Vagina (tissue), 2 donors: Measurements from ENCODE around the gene MTERF4. TPM values are rescaled to one million over a fixed set of nuclear protein-coding genes. Genes with fewer than 3 reads are reported as not detected.

Source experiments
- DNase-seq, 2 donors: peaks; one replicate each; pipeline ENCODE4 v3.0.0-alpha.2; 2017; ENCODE audit errors: extremely low spot score in 2 of 2
- H3K27ac ChIP-seq: fragments of 200-600 bp; sonication (generic); one replicate; pipeline ENCODE4 v1.5.1; 2019
- H3K27me3 ChIP-seq: fragments of 200-600 bp; sonication (generic); one replicate; pipeline ENCODE4 v1.5.1; 2019
- H3K36me3 ChIP-seq, 2 donors: fragments of 200-600 bp; sonication (generic); one replicate each; pipeline ENCODE4 v1.5.1; 2017 to 2019
- H3K4me1 ChIP-seq: fragments of 200-600 bp; sonication (generic); one replicate; pipeline ENCODE4 v1.5.1; 2019
- H3K4me3 ChIP-seq, 2 donors: fragments of 200-600 bp; sonication (generic); 1 replicate in 1 of 2; 2 replicates in 1 of 2; pipeline ENCODE4 v1.5.1; 2016 to 2019
- H3K9me3 ChIP-seq: fragments of 200-600 bp; sonication (generic); one replicate; pipeline ENCODE4 v1.5.1; 2019
- CTCF ChIP-seq, 3 experiments: fragments of 450-650 bp in 2 of 3; fragments of 200-600 bp in 1 of 3; sonication (generic) in 1 of 3; IDR thresholded peaks; one replicate each; pipeline ENCODE4 v1.5.1; 2017 to 2019; ENCODE audit warnings: antibody characterized with exemption in 3 of 3, mild to moderate bottlenecking in 2 of 3, moderate library complexity in 2 of 3
- POLR2A ChIP-seq, 2 donors: fragments of 450-650 bp; IDR thresholded peaks; one replicate each; pipeline ENCODE4 v1.6.1; 2017; ENCODE audit warnings: antibody characterized with exemption in 2 of 2, mild to moderate bottlenecking in 2 of 2, moderate library complexity in 2 of 2
- POLR2AphosphoS5 ChIP-seq, 2 donors: sonication (generic); formaldehyde crosslinking; IDR thresholded peaks; one replicate each; pipeline ENCODE4 v1.9.0; 2017; ENCODE audit warnings: antibody characterized with exemption in 2 of 2, mild to moderate bottlenecking in 2 of 2, low read depth in 1 of 2; ENCODE audit not compliant: insufficient read depth in 1 of 2
- intact Hi-C: fragments of 100-400 bp; cut with DNase I; formaldehyde crosslinking; loops from one replicate; pipeline ENCODE4 v1.15.1; 2023
- total RNA-seq: library from RNA; depleted of rRNA; stranded (reverse); fragments of >200 nt; gene quantifications from one replicate; pipeline ENCODE4 v1.2.3, GENCODE V29; 2016

The MTERF4 gene
- total RNA-seq, 1 donor from 2014 or later: 30.2 TPM

GRCh38 chr2:241072151-241072550 lies 29.9 kb downstream of the MTERF4 start:
- no peak overlapping the region for H3K27ac ChIP-seq
- no peaks in the 10 kb centered on the region for H3K4me1 ChIP-seq
- no peak overlapping the region for H3K4me3 ChIP-seq
- H3K27me3 ChIP-seq: no peaks in the 10 kb centered on the region
- DNase-seq: peak in 1 of 2 donors; percentile 70
- intact Hi-C loops: no loop called here
- peaks cover 0 to 61% of the 10 kb centered on the region in 2 donors for H3K36me3 ChIP-seq
- no peaks in the 10 kb centered on the region for H3K9me3 ChIP-seq
- TF ChIP-seq POLR2AphosphoS5 (IDR thresholded peaks at IDR 0.05; ENCODE audit: insufficient read depth in 1 of 2, low read depth in 1 of 2) (no peak), POLR2A (IDR thresholded peaks at IDR 0.05) (no peak), CTCF (IDR thresholded peaks at IDR 0.05) (no peak)

- Histone ChIP-seq H3K4me1 (no peaks in the 10 kb centered on the region), H3K27me3 (no peaks in the 10 kb centered on the region), H3K27ac (no peak overlapping the region), H3K36me3 (peaks cover 0 to 61% of the 10 kb centered on the region in 2 donors), H3K4me3 (no peak overlapping the region), H3K9me3 (no peaks in the 10 kb centered on the region)
- intact Hi-C loops: no loop called here
- TF ChIP-seq CTCF (IDR thresholded peaks at IDR 0.05) (no peak), POLR2A (IDR thresholded peaks at IDR 0.05) (no peak), POLR2AphosphoS5 (IDR thresholded peaks at IDR 0.05; ENCODE audit: insufficient read depth in 1 of 2, low read depth in 1 of 2) (no peak)
- DNase-seq: peak in 1 of 2 donors; percentile 71
These were observed 30.4 kb downstream of the MTERF4 start for GRCh38 chr2:241071677-241072111.

- peaks cover 0 to 61% of the 10 kb centered on the region in 2 donors for H3K36me3 ChIP-seq
- TF ChIP-seq POLR2AphosphoS5 (IDR thresholded peaks at IDR 0.05; ENCODE audit: insufficient read depth in 1 of 2, low read depth in 1 of 2): no peak
- TF ChIP-seq POLR2A (IDR thresholded peaks at IDR 0.05): no peak
- TF ChIP-seq CTCF (IDR thresholded peaks at IDR 0.05): no peak
- intact Hi-C loops: no loop called here
- H3K27ac ChIP-seq: no peak overlapping the region
- H3K9me3 ChIP-seq: no peaks in the 10 kb centered on the region
- H3K27me3 ChIP-seq: no peaks in the 10 kb centered on the region
- no peak overlapping the region for H3K4me3 ChIP-seq
- H3K4me1 ChIP-seq: no peaks in the 10 kb centered on the region
- DNase-seq: peak in 1 of 2 donors; percentile 65
These were observed 31.0 kb downstream of the MTERF4 start for GRCh38 chr2:241070811-241071676.

DNA sequence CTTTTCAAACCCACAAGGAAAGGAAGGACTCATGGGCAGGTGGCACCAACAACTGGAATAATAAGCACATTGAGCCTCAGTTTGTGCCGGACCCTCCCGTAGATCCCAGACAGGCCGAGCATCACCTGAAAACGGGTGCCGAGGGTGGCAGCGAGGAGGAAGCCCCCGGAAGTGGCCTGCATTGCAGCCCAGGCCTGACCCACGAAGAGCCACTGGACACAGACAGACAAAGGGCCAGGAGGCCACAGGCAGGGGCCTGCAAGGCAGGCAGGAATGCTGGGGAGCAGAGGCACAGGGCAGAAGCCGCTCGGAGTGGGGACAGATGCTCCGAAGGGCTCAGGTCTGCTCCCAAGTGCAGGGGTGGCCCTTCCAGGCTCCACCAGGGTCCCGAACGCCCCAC lies 31.7 kb downstream of the MTERF4 start:
- Histone ChIP-seq H3K36me3 (peaks cover 0 to 60% of the 10 kb centered on the region in 2 donors), H3K27ac (no peak overlapping the region), H3K4me1 (no peaks in the 10 kb centered on the region), H3K27me3 (no peaks in the 10 kb centered on the region), H3K9me3 (no peaks in the 10 kb centered on the region), H3K4me3 (no peak overlapping the region)
- DNase-seq: peak in 1 of 2 donors; percentile 49
- TF ChIP-seq POLR2AphosphoS5 (IDR thresholded peaks at IDR 0.05; ENCODE audit: insufficient read depth in 1 of 2, low read depth in 1 of 2) (no peak), CTCF (IDR thresholded peaks at IDR 0.05) (no peak), POLR2A (IDR thresholded peaks at IDR 0.05) (no peak)
- intact Hi-C loops: no loop called here

DNA sequence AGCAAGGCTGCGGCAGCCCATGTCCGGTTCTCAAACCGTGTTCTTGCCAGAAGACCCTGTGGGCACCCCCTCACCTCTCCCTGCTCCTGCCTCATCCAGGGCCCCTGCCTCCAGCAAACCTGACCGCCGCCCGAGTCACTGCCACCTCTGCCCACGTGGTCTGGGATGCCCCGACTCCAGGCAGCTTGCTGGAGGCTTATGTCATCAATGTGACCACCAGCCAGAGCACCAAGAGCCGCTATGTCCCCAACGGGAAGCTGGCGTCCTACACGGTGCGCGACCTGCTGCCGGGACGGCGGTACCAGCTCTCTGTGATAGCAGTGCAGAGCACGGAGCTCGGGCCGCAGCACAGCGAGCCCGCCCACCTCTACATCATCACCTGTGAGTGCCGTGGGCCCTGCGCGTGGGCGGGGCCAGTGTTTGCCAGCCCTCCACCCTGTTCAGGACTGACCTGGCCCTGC lies 32.2 kb downstream of the MTERF4 start:
- no peak overlapping the region for H3K27ac ChIP-seq
- H3K36me3 ChIP-seq: peaks cover 0 to 54% of the 10 kb centered on the region in 2 donors
- intact Hi-C loops: no loop called here
- H3K4me3 ChIP-seq: no peak overlapping the region
- TF ChIP-seq CTCF (IDR thresholded peaks at IDR 0.05) (no peak), POLR2A (IDR thresholded peaks at IDR 0.05) (no peak), POLR2AphosphoS5 (IDR thresholded peaks at IDR 0.05; ENCODE audit: insufficient read depth in 1 of 2, low read depth in 1 of 2) (no peak)
- DNase-seq: peak in 1 of 2 donors; percentile 80
- no peaks in the 10 kb centered on the region for H3K4me1 ChIP-seq
- H3K27me3 ChIP-seq: no peaks in the 10 kb centered on the region
- no peaks in the 10 kb centered on the region for H3K9me3 ChIP-seq
